ENCODE measurements around the gene BACE2.

Gene BACE2

DNA sequence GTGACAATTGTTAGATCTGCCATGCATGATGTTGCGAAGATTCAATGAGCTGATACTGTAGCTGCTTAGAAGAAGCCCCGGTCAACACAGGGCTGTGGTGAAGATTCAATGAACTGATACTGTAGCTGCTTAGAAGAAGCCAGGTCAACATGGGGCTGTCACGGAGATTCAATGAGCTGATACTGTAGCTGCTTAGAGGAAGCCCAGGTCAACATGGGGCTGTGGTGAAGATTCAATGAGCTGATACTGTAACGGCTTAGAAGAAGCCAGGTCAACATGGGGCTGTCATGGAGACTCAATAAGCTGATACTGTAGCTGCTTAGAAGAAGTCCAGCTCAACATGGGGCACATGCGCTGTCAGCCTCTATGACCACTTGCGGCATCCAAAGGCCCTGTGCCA lies 18.8 kb upstream of the BACE2 start:
- intact Hi-C loops (cut with DNase I; ENCODE audit: low total_unique reads) = no loop called here
- Histone ChIP-seq H3K4me3 (no peak overlapping the region), H3K36me3 (no peaks in the 10 kb centered on the region), H3K9me3 (no peaks in the 10 kb centered on the region), H3K27me3 (peaks cover 0 to 24% of the 10 kb centered on the region in 2 donors), H3K4me1 (peaks cover 0 to 3% (median 0%) of the 10 kb centered on the region in 4 donors), H3K27ac (no peak overlapping the region)
- TF ChIP-seq, protein P1, sequence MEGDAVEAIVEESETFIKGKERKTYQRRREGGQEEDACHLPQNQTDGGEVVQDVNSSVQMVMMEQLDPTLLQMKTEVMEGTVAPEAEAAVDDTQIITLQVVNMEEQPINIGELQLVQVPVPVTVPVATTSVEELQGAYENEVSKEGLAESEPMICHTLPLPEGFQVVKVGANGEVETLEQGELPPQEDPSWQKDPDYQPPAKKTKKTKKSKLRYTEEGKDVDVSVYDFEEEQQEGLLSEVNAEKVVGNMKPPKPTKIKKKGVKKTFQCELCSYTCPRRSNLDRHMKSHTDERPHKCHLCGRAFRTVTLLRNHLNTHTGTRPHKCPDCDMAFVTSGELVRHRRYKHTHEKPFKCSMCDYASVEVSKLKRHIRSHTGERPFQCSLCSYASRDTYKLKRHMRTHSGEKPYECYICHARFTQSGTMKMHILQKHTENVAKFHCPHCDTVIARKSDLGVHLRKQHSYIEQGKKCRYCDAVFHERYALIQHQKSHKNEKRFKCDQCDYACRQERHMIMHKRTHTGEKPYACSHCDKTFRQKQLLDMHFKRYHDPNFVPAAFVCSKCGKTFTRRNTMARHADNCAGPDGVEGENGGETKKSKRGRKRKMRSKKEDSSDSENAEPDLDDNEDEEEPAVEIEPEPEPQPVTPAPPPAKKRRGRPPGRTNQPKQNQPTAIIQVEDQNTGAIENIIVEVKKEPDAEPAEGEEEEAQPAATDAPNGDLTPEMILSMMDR (IDR thresholded peaks at IDR 0.05) = no peak
- DNase-seq = no peak

GRCh38 chr21:41152147-41152546 lies 15.8 kb upstream of the BACE2 start:
- Histone ChIP-seq H3K4me3 (no peak overlapping the region), H3K9me3 (no peaks in the 10 kb centered on the region), H3K27me3 (peaks cover 0 to 19% of the 10 kb centered on the region in 2 donors), H3K36me3 (no peaks in the 10 kb centered on the region), H3K4me1 (peaks cover 0 to 3% (median 0%) of the 10 kb centered on the region in 4 donors), H3K27ac (no peak overlapping the region)
- intact Hi-C loops (cut with DNase I; ENCODE audit: low total_unique reads) = no loop called here
- DNase-seq = no peak
- TF ChIP-seq, protein P1 (IDR thresholded peaks at IDR 0.05) = no peak

GRCh38 chr21:41153443-41153842 lies 14.5 kb upstream of the BACE2 start:
- H3K4me1 ChIP-seq = no peaks in the 10 kb centered on the region
- intact Hi-C loops (cut with DNase I; ENCODE audit: low total_unique reads) = no loop called here
- no peak for DNase-seq
- H3K27ac ChIP-seq = no peak overlapping the region
- no peak overlapping the region for H3K4me3 ChIP-seq
- H3K36me3 ChIP-seq = no peaks in the 10 kb centered on the region
- H3K27me3 ChIP-seq = peaks cover 0 to 8% of the 10 kb centered on the region in 2 donors
- no peaks in the 10 kb centered on the region for H3K9me3 ChIP-seq
- TF ChIP-seq, protein P1 (IDR thresholded peaks at IDR 0.05) = no peak

GRCh38 chr21:41156142-41156541 lies 11.8 kb upstream of the BACE2 start:
- intact Hi-C loops (cut with DNase I; ENCODE audit: low total_unique reads) = no loop called here
- Histone ChIP-seq H3K4me3 (no peak overlapping the region), H3K36me3 (no peaks in the 10 kb centered on the region), H3K4me1 (no peaks in the 10 kb centered on the region), H3K9me3 (no peaks in the 10 kb centered on the region), H3K27me3 (peaks cover 0 to 2% of the 10 kb centered on the region in 2 donors), H3K27ac (no peak overlapping the region)
- TF ChIP-seq, protein P1 (IDR thresholded peaks at IDR 0.05) = no peak
- no peak for DNase-seq

DNA sequence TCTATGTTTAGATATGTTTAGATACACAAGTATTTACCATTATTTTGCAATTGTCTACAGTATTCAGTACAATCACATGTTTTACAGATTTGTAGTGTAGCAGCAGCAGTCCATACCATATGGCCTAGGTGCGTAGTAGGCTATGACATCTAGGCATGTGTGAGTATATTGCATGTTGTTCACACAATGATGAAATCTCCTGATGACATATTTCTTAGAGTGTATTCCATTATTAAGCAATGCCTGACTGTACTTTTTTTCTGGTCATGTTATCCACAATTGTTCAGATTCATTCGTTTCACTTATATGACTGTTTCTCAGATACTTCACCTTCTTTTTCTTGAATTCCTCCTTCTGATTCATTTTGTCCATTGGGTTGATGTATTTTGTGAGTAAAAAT lies 9.9 kb upstream of the BACE2 start:
- Histone ChIP-seq H3K27ac (no peak overlapping the region), H3K9me3 (no peaks in the 10 kb centered on the region), H3K27me3 (peaks cover 0 to 2% of the 10 kb centered on the region in 2 donors), H3K4me3 (no peak overlapping the region), H3K4me1 (no peaks in the 10 kb centered on the region), H3K36me3 (no peaks in the 10 kb centered on the region)
- intact Hi-C loops (cut with DNase I; ENCODE audit: low total_unique reads) = no loop called here
- DNase-seq = no peak
- TF ChIP-seq, protein P1 (IDR thresholded peaks at IDR 0.05) = no peak

DNA sequence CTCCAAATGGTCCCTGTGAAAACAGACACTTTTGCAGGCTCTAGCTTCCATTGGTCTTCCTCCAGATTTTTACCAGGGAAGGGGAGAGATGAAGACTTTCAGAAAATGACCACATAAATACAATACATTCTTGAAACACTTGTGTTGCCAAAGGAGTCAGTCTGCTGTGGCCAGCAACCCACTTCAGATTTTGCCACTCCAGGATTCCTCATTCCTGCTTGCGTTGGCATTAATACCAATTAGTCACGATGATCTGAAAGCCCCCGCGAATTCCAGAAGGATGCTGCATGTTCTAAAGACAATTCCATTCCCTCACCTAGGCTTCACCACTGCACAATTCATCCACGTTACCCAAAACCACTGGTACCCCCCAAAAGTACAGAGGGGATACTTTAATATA lies 7.9 kb upstream of the BACE2 start:
- DNase-seq = no peak
- TF ChIP-seq, protein P1 (IDR thresholded peaks at IDR 0.05) = no peak
- Histone ChIP-seq H3K27me3 (peaks cover 0 to 2% of the 10 kb centered on the region in 2 donors), H3K36me3 (no peaks in the 10 kb centered on the region), H3K9me3 (no peaks in the 10 kb centered on the region), H3K27ac (no peak overlapping the region), H3K4me3 (no peak overlapping the region), H3K4me1 (no peaks in the 10 kb centered on the region)
- intact Hi-C loops (cut with DNase I; ENCODE audit: low total_unique reads) = no loop called here
